ENCODE results near the gene HDAC8. TPM values are rescaled to one million over a fixed set of nuclear protein-coding genes. Genes with fewer than 3 reads are reported as not detected.
A peak's percentile ranks its signal among the peaks of the same experiment; 100 is the strongest.
"Not testable (repeated sequence)": the region's sequence is repeated elsewhere in the genome, so short reads cannot be mapped to it uniquely, and the experiment has no call there.

Gene HDAC8
- 37.0 TPM for polyA plus RNA-seq (2013, experiment 1 of 4)
- 39.4 TPM for polyA plus RNA-seq (2013, experiment 2 of 4)
- 25.4 TPM for polyA plus RNA-seq (2013, experiment 3 of 4)
- polyA plus RNA-seq (2013, experiment 4 of 4): 30.6 TPM

GRCh38 chrX:72572248-72573157 is at the start of gene HDAC8:
HDAC8 (minus strand) TSS chrX:72572843; CDS start chrX:72572761, 82 bp downstream.
- WGBS, 2 experiments: 0% methylated on average over 36 of the region's 36 CpGs
- no peak within 1 kb of the TSS for H3K27ac ChIP-seq (ENCODE audit: insufficient read depth, low read depth, low read length, poor library complexity, severe bottlenecking)

GRCh38 chrX:72621625-72622485 is 49.2 kb upstream of the HDAC8 start:
- H3K9me3 ChIP-seq (ENCODE audit: control insufficient read depth, low read length): no peaks in the 10 kb centered on the region
- H3K27me3 ChIP-seq (ENCODE audit: control insufficient read depth, insufficient read depth, low read length, poor library complexity, severe bottlenecking): no peaks in the 10 kb centered on the region
- H3K4me1 ChIP-seq (ENCODE audit: control insufficient read depth, insufficient read depth, low read length): no peaks in the 10 kb centered on the region
- H3K4me3 ChIP-seq (ENCODE audit: insufficient read depth, low read depth, low read length): no peak overlapping the region
- no peak overlapping the region for H3K27ac ChIP-seq (ENCODE audit: insufficient read depth, low read depth, low read length, poor library complexity, severe bottlenecking)
- no peaks in the 10 kb centered on the region for H3K36me3 ChIP-seq (ENCODE audit: control insufficient read depth, insufficient read depth, low read length)
- 92 to 94% methylated on average over 2 to 3 of the region's 4 CpGs for WGBS, 2 experiments

More at GRCh38 chrX:72572248-72573157, at the start of gene HDAC8:
- no peaks in the 10 kb centered on the region for H3K9me3 ChIP-seq (ENCODE audit: control insufficient read depth, low read length)
- peak within 1 kb of the TSS; percentile 70 for H3K4me3 ChIP-seq (ENCODE audit: insufficient read depth, low read depth, low read length)
- H3K36me3 ChIP-seq (ENCODE audit: control insufficient read depth, insufficient read depth, low read length): peaks cover 9% of the 10 kb centered on the region
- no peaks in the 10 kb centered on the region for H3K4me1 ChIP-seq (ENCODE audit: control insufficient read depth, insufficient read depth, low read length)
- H3K27me3 ChIP-seq (ENCODE audit: control insufficient read depth, insufficient read depth, low read length, poor library complexity, severe bottlenecking): no peaks in the 10 kb centered on the region

GRCh38 chrX:72621163-72621562 is 48.5 kb upstream of the HDAC8 start:
- WGBS, 2 experiments: 92 to 100% methylated on average over 1 of the region's 1 CpG
- H3K36me3 ChIP-seq (ENCODE audit: control insufficient read depth, insufficient read depth, low read length): no peaks in the 10 kb centered on the region
- no peaks in the 10 kb centered on the region for H3K9me3 ChIP-seq (ENCODE audit: control insufficient read depth, low read length)
- H3K27me3 ChIP-seq (ENCODE audit: control insufficient read depth, insufficient read depth, low read length, poor library complexity, severe bottlenecking): no peaks in the 10 kb centered on the region
- no peaks in the 10 kb centered on the region for H3K4me1 ChIP-seq (ENCODE audit: control insufficient read depth, insufficient read depth, low read length)
- no peak overlapping the region for H3K4me3 ChIP-seq (ENCODE audit: insufficient read depth, low read depth, low read length)
- no peak overlapping the region for H3K27ac ChIP-seq (ENCODE audit: insufficient read depth, low read depth, low read length, poor library complexity, severe bottlenecking)

GRCh38 chrX:72620550-72621145 is 48.0 kb upstream of the HDAC8 start:
- H3K36me3 ChIP-seq (ENCODE audit: control insufficient read depth, insufficient read depth, low read length): no peaks in the 10 kb centered on the region
- WGBS, 2 experiments: 81 to 93% methylated on average over 6 to 7 of the region's 9 CpGs
- no peaks in the 10 kb centered on the region for H3K9me3 ChIP-seq (ENCODE audit: control insufficient read depth, low read length)
- H3K4me1 ChIP-seq (ENCODE audit: control insufficient read depth, insufficient read depth, low read length): no peaks in the 10 kb centered on the region
- no peaks in the 10 kb centered on the region for H3K27me3 ChIP-seq (ENCODE audit: control insufficient read depth, insufficient read depth, low read length, poor library complexity, severe bottlenecking)
- no peak overlapping the region for H3K27ac ChIP-seq (ENCODE audit: insufficient read depth, low read depth, low read length, poor library complexity, severe bottlenecking)
- H3K4me3 ChIP-seq (ENCODE audit: insufficient read depth, low read depth, low read length): no peak overlapping the region

GRCh38 chrX:72609313-72609712 is 36.7 kb upstream of the HDAC8 start:
- H3K36me3 ChIP-seq (ENCODE audit: control insufficient read depth, insufficient read depth, low read length): no peaks in the 10 kb centered on the region
- H3K4me3 ChIP-seq (ENCODE audit: insufficient read depth, low read depth, low read length): no peak overlapping the region
- no peaks in the 10 kb centered on the region for H3K9me3 ChIP-seq (ENCODE audit: control insufficient read depth, low read length)
- no peaks in the 10 kb centered on the region for H3K4me1 ChIP-seq (ENCODE audit: control insufficient read depth, insufficient read depth, low read length)
- no peak overlapping the region for H3K27ac ChIP-seq (ENCODE audit: insufficient read depth, low read depth, low read length, poor library complexity, severe bottlenecking)
- 84 to 100% methylated on average over 2 of the region's 2 CpGs for WGBS, 2 experiments
- no peaks in the 10 kb centered on the region for H3K27me3 ChIP-seq (ENCODE audit: control insufficient read depth, insufficient read depth, low read length, poor library complexity, severe bottlenecking)

GRCh38 chrX:72604705-72605104 is 32.1 kb upstream of the HDAC8 start:
- Histone ChIP-seq H3K9me3 (ENCODE audit: control insufficient read depth, low read length) (no peaks in the 10 kb centered on the region), H3K36me3 (ENCODE audit: control insufficient read depth, insufficient read depth, low read length) (no peaks in the 10 kb centered on the region), H3K4me1 (ENCODE audit: control insufficient read depth, insufficient read depth, low read length) (no peaks in the 10 kb centered on the region), H3K27me3 (ENCODE audit: control insufficient read depth, insufficient read depth, low read length, poor library complexity, severe bottlenecking) (no peaks in the 10 kb centered on the region), H3K27ac (ENCODE audit: insufficient read depth, low read depth, low read length, poor library complexity, severe bottlenecking) (no peak overlapping the region), H3K4me3 (ENCODE audit: insufficient read depth, low read depth, low read length) (no peak overlapping the region)
- WGBS, 2 experiments: 91 to 100% methylated on average over 3 of the region's 3 CpGs

- Histone ChIP-seq H3K36me3 (ENCODE audit: control insufficient read depth, insufficient read depth, low read length) (no peaks in the 10 kb centered on the region), H3K27ac (ENCODE audit: insufficient read depth, low read depth, low read length, poor library complexity, severe bottlenecking) (no peak overlapping the region), H3K27me3 (ENCODE audit: control insufficient read depth, insufficient read depth, low read length, poor library complexity, severe bottlenecking) (no peaks in the 10 kb centered on the region), H3K4me1 (ENCODE audit: control insufficient read depth, insufficient read depth, low read length) (no peaks in the 10 kb centered on the region), H3K9me3 (ENCODE audit: control insufficient read depth, low read length) (no peaks in the 10 kb centered on the region), H3K4me3 (ENCODE audit: insufficient read depth, low read depth, low read length) (no peak overlapping the region)
- no CpG with 5 or more reads among the region's 2 CpGs for WGBS, 2 experiments
Observed at GRCh38 chrX:72604112-72604511, 31.5 kb upstream of the HDAC8 start.

- H3K9me3 ChIP-seq (ENCODE audit: control insufficient read depth, low read length); H3K27me3 ChIP-seq (ENCODE audit: control insufficient read depth, insufficient read depth, low read length, poor library complexity, severe bottlenecking); H3K4me1 ChIP-seq (ENCODE audit: control insufficient read depth, insufficient read depth, low read length); H3K36me3 ChIP-seq (ENCODE audit: control insufficient read depth, insufficient read depth, low read length); H3K4me3 ChIP-seq (ENCODE audit: insufficient read depth, low read depth, low read length); H3K27ac ChIP-seq (ENCODE audit: insufficient read depth, low read depth, low read length, poor library complexity, severe bottlenecking): not testable (repeated sequence)
- 81 to 100% methylated on average over 2 to 3 of the region's 4 CpGs for WGBS, 2 experiments
Observed at GRCh38 chrX:72591038-72591437, 18.4 kb upstream of the HDAC8 start.

GRCh38 chrX:72584163-72584562 is 11.5 kb upstream of the HDAC8 start:
- no peaks in the 10 kb centered on the region for H3K27me3 ChIP-seq (ENCODE audit: control insufficient read depth, insufficient read depth, low read length, poor library complexity, severe bottlenecking)
- H3K4me3 ChIP-seq (ENCODE audit: insufficient read depth, low read depth, low read length): no peak overlapping the region
- no peaks in the 10 kb centered on the region for H3K9me3 ChIP-seq (ENCODE audit: control insufficient read depth, low read length)
- H3K4me1 ChIP-seq (ENCODE audit: control insufficient read depth, insufficient read depth, low read length): no peaks in the 10 kb centered on the region
- H3K36me3 ChIP-seq (ENCODE audit: control insufficient read depth, insufficient read depth, low read length): no peaks in the 10 kb centered on the region
- 98 to 100% methylated on average over 1 to 3 of the region's 3 CpGs for WGBS, 2 experiments
- no peak overlapping the region for H3K27ac ChIP-seq (ENCODE audit: insufficient read depth, low read depth, low read length, poor library complexity, severe bottlenecking)
